K562 (cell line): ENCODE data around the gene KCNQ4. TPM values are rescaled to one million over a fixed set of nuclear protein-coding genes. Genes with fewer than 3 reads are reported as not detected.

Experiments
- ATAC-seq: fragments of 200-7000 bp; cut with Tn5 transposase; 3 replicates; pipeline ENCODE4 v1.9.1; 2020; ENCODE audit warnings: moderate library complexity
- BruUV-seq: library from RNA; stranded (reverse); fragments of 400-500 nt; replicated peaks from 2 replicates; lab custom pipeline; 2021; lab: Mats Ljungman, UMichigan
- CTCF ChIA-PET: fragments of 300-600 bp; formaldehyde crosslinking; extraction: SDS; loops from one replicate; lab custom pipeline; 2021; ENCODE audit warnings: low intra/inter-chr PET ratio; lab: Yijun Ruan, JAX
- POLR2A ChIA-PET: fragments of 300-600, 350-650 bp; sonication (Branson Sonifier 250); formaldehyde crosslinking; extraction: SDS; loops from one replicate; lab custom pipeline; 2021; ENCODE audit warnings: antibody characterized with exemption, inconsistent platforms; lab: Yijun Ruan, JAX
- DNase-seq, 4 experiments: peaks; one replicate each; pipeline versions ENCODE4 v3.0.0 to v3.0.0-alpha.2; 2011 to 2018; ENCODE audit warnings: low spot score in 3 of 4, mixed read lengths in 3 of 4; ENCODE audit errors: extremely low read depth in 1 of 4
- FAIRE-seq: peaks from 2 replicates; lab custom pipeline; 2011; peaks lifted over from hg19 to GRCh38; lab: Jason Lieb, UNC
- H2AFZ ChIP-seq: 2 replicates; pipeline ENCODE4 v1.6.0; 2011; ENCODE audit warnings: low read depth, low read length, control low read depth, inconsistent platforms
- H3K27ac ChIP-seq: fragments of 200-600 bp; 3 replicates; pipeline ENCODE4 v1.8.0; 2011; ENCODE audit warnings: low read depth, mild to moderate bottlenecking, control low read depth, inconsistent platforms, low read length, moderate library complexity, mixed read lengths; ENCODE audit errors: extremely low read depth
- H3K27me3 ChIP-seq, 2 experiments: fragments of 300-600 bp in 1 of 2; 2 replicates in 1 of 2; 3 replicates in 1 of 2; pipeline versions ENCODE4 v1.6.0 to v1.8.0; 2011; ENCODE audit warnings: inconsistent platforms in 2 of 2, low read length in 2 of 2, mild to moderate bottlenecking in 1 of 2, mixed read lengths in 1 of 2, moderate library complexity in 1 of 2; ENCODE audit not compliant: control insufficient read depth in 2 of 2, insufficient read depth in 2 of 2
- H3K36me3 ChIP-seq: fragments of 300-600 bp; 3 replicates; pipeline ENCODE4 v1.8.0; 2011; ENCODE audit warnings: mild to moderate bottlenecking, low read length, inconsistent platforms; ENCODE audit not compliant: control insufficient read depth, insufficient read depth
- H3K4me1 ChIP-seq, 2 experiments: fragments of 200-600 bp in 1 of 2; replicated peaks in 1 of 2; 2 replicates in 1 of 2; 3 replicates in 1 of 2; pipeline versions ENCODE4 v1.5.1 to v1.8.0; 2011; ENCODE audit warnings: inconsistent platforms in 2 of 2, low read length in 2 of 2, mild to moderate bottlenecking in 1 of 2, mixed read lengths in 1 of 2, moderate library complexity in 1 of 2; ENCODE audit not compliant: control insufficient read depth in 2 of 2, insufficient read depth in 2 of 2
- H3K4me2 ChIP-seq: 2 replicates; pipeline ENCODE4 v1.6.1; 2011; ENCODE audit warnings: low read length, control low read depth, inconsistent platforms, mixed read lengths; ENCODE audit not compliant: insufficient read depth
- H3K4me3 ChIP-seq: fragments of 200-600 bp; sonication (generic), shearing (Covaris generic); 2 replicates; pipeline ENCODE4 v1.5.1; 2016; ENCODE audit warnings: control low read depth, inconsistent platforms
- H3K79me2 ChIP-seq: fragments of 200-600 bp; 3 replicates; pipeline ENCODE4 v1.8.0; 2011; ENCODE audit warnings: low read length, inconsistent platforms; ENCODE audit not compliant: control insufficient read depth, insufficient read depth
- H3K9ac ChIP-seq, 2 experiments: 2 replicates each; pipeline versions ENCODE4 v1.6.0 to v1.6.1; 2011; ENCODE audit warnings: low read depth in 2 of 2, low read length in 2 of 2, control low read depth in 1 of 2, inconsistent platforms in 1 of 2, mild to moderate bottlenecking in 1 of 2, mixed read lengths in 1 of 2; ENCODE audit not compliant: insufficient read depth in 1 of 2
- H3K9me1 ChIP-seq: one replicate; pipeline ENCODE4 v1.6.0; 2011; ENCODE audit warnings: inconsistent platforms, mild to moderate bottlenecking, low read length, moderate library complexity; ENCODE audit not compliant: control insufficient read depth, insufficient read depth
- H3K9me3 ChIP-seq: replicated peaks from 2 replicates; pipeline ENCODE4 v1.5.1; 2011; ENCODE audit warnings: low read depth, low read length, inconsistent platforms; ENCODE audit not compliant: control insufficient read depth, insufficient read depth
- H4K20me1 ChIP-seq: replicated peaks from 2 replicates; pipeline ENCODE4 v1.6.1; 2011; ENCODE audit warnings: low read length, inconsistent platforms, mixed read lengths; ENCODE audit not compliant: control insufficient read depth, insufficient read depth
- BHLHE40 ChIP-seq: IDR thresholded peaks from 2 replicates; pipeline ENCODE4 v1.6.1; 2011; ENCODE audit warnings: low read length, improper control_type of control experiment
- ETV1 ChIP-seq: fragments of 450-650 bp; conservative IDR thresholded peaks from 2 replicates; pipeline ENCODE4 v1.6.1; 2016; ENCODE audit warnings: missing genetic modification characterization, control low read depth, low read depth, missing compliant biosample characterization
- HDGF ChIP-seq: fragments of 450-650 bp; IDR thresholded peaks from 2 replicates; pipeline ENCODE4 v1.6.1; 2016
- IRF1 ChIP-seq: sonication (generic); formaldehyde crosslinking; IDR thresholded peaks from 2 replicates; pipeline ENCODE4 v1.8.0; 2022; ENCODE audit warnings: missing genetic modification reagents, mild to moderate bottlenecking, borderline replicate concordance
- MYBL2 ChIP-seq, 2 experiments: fragments of 450-650 bp in 1 of 2; sonication (generic) in 1 of 2; formaldehyde crosslinking in 1 of 2; IDR thresholded peaks; 2 replicates each; pipeline versions ENCODE4 v1.6.1 to v1.8.1; 2017 to 2022; ENCODE audit warnings: borderline replicate concordance in 1 of 2, inconsistent platforms in 1 of 2, low read depth in 1 of 2, mild to moderate bottlenecking in 1 of 2, missing genetic modification reagents in 1 of 2, moderate library complexity in 1 of 2
- POLR3G ChIP-seq: IDR thresholded peaks from 2 replicates; pipeline ENCODE4 v1.6.1; 2011; ENCODE audit not compliant: insufficient read length, insufficient replicate concordance; ENCODE audit errors: extremely low read depth
- RFX5 ChIP-seq: IDR thresholded peaks from 2 replicates; pipeline ENCODE4 v1.6.1; 2011; ENCODE audit warnings: low read depth, mild to moderate bottlenecking, improper control_type of control experiment, low read length
- TBP ChIP-seq: optimal IDR thresholded peaks from 2 replicates; pipeline ENCODE3; 2011; ENCODE audit warnings: low read depth, low read length, improper control_type of control experiment
- TEAD4 ChIP-seq, 2 experiments: sonication (generic) in 1 of 2; formaldehyde crosslinking in 1 of 2; IDR thresholded peaks; 2 replicates each; pipeline versions ENCODE4 v1.6.1 to v1.8.0; 2012 to 2022; ENCODE audit warnings: borderline replicate concordance in 1 of 2, inconsistent platforms in 1 of 2, low read length in 1 of 2, mild to moderate bottlenecking in 1 of 2, missing genetic modification reagents in 1 of 2
- TRIM24 ChIP-seq, 2 experiments: fragments of 450-650 bp; IDR thresholded peaks; 2 replicates each; pipeline ENCODE4 v1.6.1; 2016
- ZBTB8A ChIP-seq: fragments of 450-650 bp; IDR thresholded peaks from 2 replicates; pipeline ENCODE4 v1.6.1; 2018; ENCODE audit warnings: mild to moderate bottlenecking, moderate library complexity; ENCODE audit not compliant: partially characterized antibody
- ZNF184 ChIP-seq: sonication (generic); formaldehyde crosslinking; IDR thresholded peaks from 2 replicates; pipeline ENCODE4 v1.5.0; 2020; ENCODE audit warnings: missing genetic modification reagents
- ZNF239 ChIP-seq: fragments of 250-450 bp; sonication (Bioruptor Pico); IDR thresholded peaks from 2 replicates; pipeline ENCODE4 v1.4.0; 2020; ENCODE audit warnings: mild to moderate bottlenecking
- ZNF408 ChIP-seq: fragments of 250-450 bp; sonication (Bioruptor Pico); IDR thresholded peaks from 2 replicates; pipeline ENCODE4 v1.4.0; 2020; ENCODE audit warnings: low read depth, mild to moderate bottlenecking, moderate library complexity
- ZNF561 ChIP-seq: fragments of 450-650 bp; formaldehyde crosslinking; conservative IDR thresholded peaks from 2 replicates; pipeline ENCODE4 v1.4.0; 2020; ENCODE audit warnings: mild to moderate bottlenecking, moderate library complexity
- ZNF830 ChIP-seq: fragments of 250-450 bp; sonication (Bioruptor Pico); IDR thresholded peaks from 2 replicates; pipeline ENCODE4 v1.5.0; 2021; ENCODE audit warnings: mild to moderate bottlenecking
- WGBS: fragments of 100-300 bp; shearing (Covaris generic); methylation state at CpG from one replicate; pipeline ENCODE4 v1.1.6; 2016; ENCODE audit warnings: low coverage, mixed read lengths; ENCODE audit not compliant: insufficient coverage; ENCODE audit errors: missing lambda C conversion rate; 5-methylcytosine and 5-hydroxymethylcytosine counted together
- in situ Hi-C: fragments of 300-500 bp; cut with MboI; formaldehyde crosslinking; loops from 4 replicates; pipeline ENCODE4 v1.15.0; 2018; ENCODE audit warnings: inconsistent platforms, mixed read lengths
- intact Hi-C: fragments of 100-400 bp; cut with micrococcal nuclease; formaldehyde crosslinking; loops from 2 replicates; pipeline ENCODE4 v1.14.2; 2022
- polyA plus RNA-seq, 8 experiments: library from polyadenylated mRNA; depleted of rRNA in 4 of 8; stranded (reverse) in 5 of 8; unstranded in 3 of 8; fragments of >200 nt; fragmentation: Nextera tagmentation in 2 of 8; fragmentation: Illumina TruSeq in 1 of 8; extraction: Ambion mirVana in 2 of 8; extraction: Trizol in 1 of 8; gene quantifications; 2 replicates each; pipeline versions ENCODE4 v1.2.1 to v1.2.3, GENCODE V29; 2011 to 2014; ENCODE audit warnings: inconsistent platforms in 1 of 8, missing spikeins in 1 of 8
- total RNA-seq, 7 experiments: library from RNA; depleted of rRNA in 6 of 7; stranded (reverse); fragments of >200 nt in 6 of 7; fragmentation: Illumina TruSeq in 2 of 7; extraction: Trizol in 2 of 7; gene quantifications; 2 replicates each; pipeline versions ENCODE4 v1.2.1 to v1.2.3, GENCODE V29; 2011 to 2021; ENCODE audit warnings: low replicate concordance in 1 of 7

KCNQ4 gene
- total and polyA plus RNA-seq, 9 of the 15 experiments (the other 6 are each of a cell fraction or from before 2014, with no cell fraction given) = 0.07 to 4.1 (median 0.79) TPM

GRCh38 chr1:40833979-40834378 lies 50.4 kb downstream of the KCNQ4 start:
- POLR2A ChIA-PET = interaction anchor here (0.7 kb wide), 1 partner anchor 20 kb away, joined by 3 read pairs; no protein-coding TSS in a partner anchor

GRCh38 chr1:40834968-40835545 lies 51.5 kb downstream of the KCNQ4 start:
- intact Hi-C loops (no loop called here), in situ Hi-C loops (no loop called here)
- H3K27me3 ChIP-seq = no peaks in the 10 kb centered on the region
- BruUV-seq = no TSS peak
- FAIRE-seq = no peak
- H3K4me2 ChIP-seq = no peak overlapping the region
- H3K9ac ChIP-seq = 0 out of 4 replicates have a peak overlapping the region, but pooled peaks of 1 of the 2 experiments have one; percentile 12
- H3K4me3 ChIP-seq = no peak overlapping the region
- H3K4me1 ChIP-seq = peaks cover 27 to 57% of the 10 kb centered on the region in 2 experiments
- H3K9me3 ChIP-seq = no peaks in the 10 kb centered on the region
- ATAC-seq = no peak
- POLR2A ChIA-PET = no interaction called here
- H3K79me2 ChIP-seq = no peaks in the 10 kb centered on the region
- no peak overlapping the region for H3K27ac ChIP-seq
- no peaks in the 10 kb centered on the region; the same call in 2 of the 3 replicates for H3K36me3 ChIP-seq
- no peaks in the 10 kb centered on the region for H3K9me1 ChIP-seq
- DNase-seq = no peak
- 55% methylated on average over 11 of the region's 11 CpGs for WGBS
- CTCF ChIA-PET = no interaction called here
- no peak for TF ChIP-seq TEAD4 (IDR thresholded peaks at IDR 0.05; ENCODE audit: low read length)
- TF ChIP-seq TEAD4 (CRISPR knock-in tag; IDR thresholded peaks at IDR 0.05; ENCODE audit: borderline replicate concordance) = no peak
- TF ChIP-seq HDGF = no peak
- no peak for TF ChIP-seq ETV1 (tag)
- TF ChIP-seq BHLHE40 = no peak
- TF ChIP-seq MYBL2 (IDR thresholded peaks at IDR 0.05; ENCODE audit: low read depth) = no peak
- no peak for TF ChIP-seq MYBL2 (CRISPR knock-in tag; IDR thresholded peaks at IDR 0.05; ENCODE audit: borderline replicate concordance)
- TF ChIP-seq ZBTB8A = no peak
- no peak for TF ChIP-seq RFX5
- TF ChIP-seq ZNF239 = no peak
- TF ChIP-seq POLR3G = no peak
- TF ChIP-seq ZNF830 = no peak
- no peak for TF ChIP-seq IRF1 (CRISPR knock-in tag)
- TF ChIP-seq TBP = no peak
- TF ChIP-seq TRIM24 (IDR thresholded peaks at IDR 0.05) = no peak
- H2AFZ ChIP-seq = no peak overlapping the region
- H4K20me1 ChIP-seq = no peaks in the 10 kb centered on the region

More at GRCh38 chr1:40833979-40834378, 50.4 kb downstream of the KCNQ4 start:
- H3K27me3 ChIP-seq = no peaks in the 10 kb centered on the region
- WGBS = 9% methylated on average over 1 of the region's 1 CpG
- no peak overlapping the region for H2AFZ ChIP-seq
- no peak for TF ChIP-seq ZNF408 (CRISPR knock-in tag)
- TF ChIP-seq ZNF561 (CRISPR knock-in tag) = no peak
- TF ChIP-seq ZNF184 (CRISPR knock-in tag) = no peak
- H3K4me1 ChIP-seq = peaks cover 17 to 46% of the 10 kb centered on the region in 2 experiments; a peak in 4 of 5 replicates
- H3K36me3 ChIP-seq = no peaks in the 10 kb centered on the region; the same call in 2 of the 3 replicates
- no TSS peak for BruUV-seq
- no peaks in the 10 kb centered on the region for H3K9me1 ChIP-seq
- no peak overlapping the region for H3K4me2 ChIP-seq
- no peak for ATAC-seq
- no peak overlapping the region for H3K4me3 ChIP-seq
- in situ Hi-C loops (no loop called here), intact Hi-C loops (no loop called here)
- no peak overlapping the region for H3K9ac ChIP-seq
- no peaks in the 10 kb centered on the region for H4K20me1 ChIP-seq
- CTCF ChIA-PET = no interaction called here
- H3K9me3 ChIP-seq = no peaks in the 10 kb centered on the region
- no peaks in the 10 kb centered on the region for H3K79me2 ChIP-seq
- no peak for DNase-seq
- FAIRE-seq = no peak
- no peak overlapping the region for H3K27ac ChIP-seq
